Glutamatergic neuron (in vitro differentiated cells): Measurements from ENCODE around the gene MYO18B. TPM values are rescaled to one million over a fixed set of nuclear protein-coding genes. Genes with fewer than 3 reads are reported as not detected.

ENCODE experiments used
- DNase-seq: peaks from one replicate; pipeline ENCODE4 v3.0.0; 2022
- H3K27ac Mint-ChIP-seq: one replicate; pipeline ENCODE4 v1.8.0; 2020; ENCODE audit warnings: mild to moderate bottlenecking, mixed read lengths, inconsistent platforms; ENCODE audit not compliant: unreplicated experiment
- H3K27me3 Mint-ChIP-seq: one replicate; pipeline ENCODE4 v1.8.0; 2020; ENCODE audit warnings: mild to moderate bottlenecking, moderate library complexity, mixed read lengths, inconsistent platforms; ENCODE audit not compliant: unreplicated experiment
- H3K36me3 Mint-ChIP-seq: one replicate; pipeline ENCODE4 v1.8.0; 2020; ENCODE audit warnings: mild to moderate bottlenecking, mixed read lengths, inconsistent platforms; ENCODE audit not compliant: unreplicated experiment
- H3K4me1 Mint-ChIP-seq: one replicate; pipeline ENCODE4 v1.8.0; 2020; ENCODE audit warnings: mild to moderate bottlenecking, low read depth, mixed read lengths, inconsistent platforms; ENCODE audit not compliant: unreplicated experiment
- H3K4me3 Mint-ChIP-seq: one replicate; pipeline ENCODE4 v1.8.0; 2020; ENCODE audit warnings: mild to moderate bottlenecking, mixed read lengths, inconsistent platforms; ENCODE audit not compliant: unreplicated experiment
- H3K9me3 Mint-ChIP-seq: one replicate; pipeline ENCODE4 v1.8.0; 2020; ENCODE audit warnings: mild to moderate bottlenecking, moderate library complexity, mixed read lengths, inconsistent platforms; ENCODE audit not compliant: unreplicated experiment
- total RNA-seq: library from RNA; stranded (reverse); fragmentation: NEBNext Ultra II Directional; extraction: Animal tissue kit (Norgen Biotek cat#: 25700); gene quantifications from one replicate; pipeline ENCODE4 v1.2.1, GENCODE V29; 2021; ENCODE audit not compliant: unreplicated experiment
- TF ChIP-seq, protein P1 (sequence below): fragments of 200-600 bp; sonication (generic); IDR thresholded peaks from one replicate; pipeline ENCODE4 v1.5.0; 2021; ENCODE audit not compliant: partially characterized antibody, unreplicated experiment

Gene MYO18B
- total RNA-seq, 1 donor from 2014 or later: 0.25 TPM

DNA sequence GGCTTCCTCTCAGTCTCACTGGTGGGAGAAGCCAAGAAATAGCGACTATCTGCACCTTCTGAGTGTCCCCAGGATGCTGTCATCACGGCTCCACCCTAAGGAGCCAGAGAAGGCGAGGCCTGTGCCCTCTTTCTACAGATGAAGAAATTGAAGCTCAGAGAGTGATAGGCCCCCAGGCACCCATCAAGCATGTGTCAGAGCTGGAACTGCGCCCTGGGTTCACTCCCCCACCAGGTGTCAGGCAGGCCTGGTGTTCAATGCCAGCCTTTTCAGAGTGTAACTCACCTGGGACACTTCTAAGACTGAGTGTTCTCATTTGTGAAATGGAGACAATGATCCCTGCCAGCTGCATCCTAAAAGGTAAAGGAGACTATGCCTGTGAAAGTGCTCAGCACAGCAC is 299.9 kb downstream of the MYO18B start:
- Mint-ChIP-seq H3K4me1 (no peaks in the 10 kb centered on the region), H3K27ac (no peak overlapping the region), H3K4me3 (no peak overlapping the region), H3K36me3 (peaks cover 1% of the 10 kb centered on the region), H3K9me3 (peaks cover 3% of the 10 kb centered on the region), H3K27me3 (peaks cover 2% of the 10 kb centered on the region)
- TF ChIP-seq, protein P1, sequence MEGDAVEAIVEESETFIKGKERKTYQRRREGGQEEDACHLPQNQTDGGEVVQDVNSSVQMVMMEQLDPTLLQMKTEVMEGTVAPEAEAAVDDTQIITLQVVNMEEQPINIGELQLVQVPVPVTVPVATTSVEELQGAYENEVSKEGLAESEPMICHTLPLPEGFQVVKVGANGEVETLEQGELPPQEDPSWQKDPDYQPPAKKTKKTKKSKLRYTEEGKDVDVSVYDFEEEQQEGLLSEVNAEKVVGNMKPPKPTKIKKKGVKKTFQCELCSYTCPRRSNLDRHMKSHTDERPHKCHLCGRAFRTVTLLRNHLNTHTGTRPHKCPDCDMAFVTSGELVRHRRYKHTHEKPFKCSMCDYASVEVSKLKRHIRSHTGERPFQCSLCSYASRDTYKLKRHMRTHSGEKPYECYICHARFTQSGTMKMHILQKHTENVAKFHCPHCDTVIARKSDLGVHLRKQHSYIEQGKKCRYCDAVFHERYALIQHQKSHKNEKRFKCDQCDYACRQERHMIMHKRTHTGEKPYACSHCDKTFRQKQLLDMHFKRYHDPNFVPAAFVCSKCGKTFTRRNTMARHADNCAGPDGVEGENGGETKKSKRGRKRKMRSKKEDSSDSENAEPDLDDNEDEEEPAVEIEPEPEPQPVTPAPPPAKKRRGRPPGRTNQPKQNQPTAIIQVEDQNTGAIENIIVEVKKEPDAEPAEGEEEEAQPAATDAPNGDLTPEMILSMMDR: no peak
- DNase-seq: no peak

GRCh38 chr22:26043031-26043430 is 301.0 kb downstream of the MYO18B start:
- Mint-ChIP-seq H3K4me1 (no peaks in the 10 kb centered on the region), H3K4me3 (no peak overlapping the region), H3K9me3 (peaks cover 3% of the 10 kb centered on the region), H3K36me3 (no peaks in the 10 kb centered on the region), H3K27ac (no peak overlapping the region), H3K27me3 (peaks cover 2% of the 10 kb centered on the region)
- DNase-seq: no peak
- TF ChIP-seq, protein P1: no peak

DNA sequence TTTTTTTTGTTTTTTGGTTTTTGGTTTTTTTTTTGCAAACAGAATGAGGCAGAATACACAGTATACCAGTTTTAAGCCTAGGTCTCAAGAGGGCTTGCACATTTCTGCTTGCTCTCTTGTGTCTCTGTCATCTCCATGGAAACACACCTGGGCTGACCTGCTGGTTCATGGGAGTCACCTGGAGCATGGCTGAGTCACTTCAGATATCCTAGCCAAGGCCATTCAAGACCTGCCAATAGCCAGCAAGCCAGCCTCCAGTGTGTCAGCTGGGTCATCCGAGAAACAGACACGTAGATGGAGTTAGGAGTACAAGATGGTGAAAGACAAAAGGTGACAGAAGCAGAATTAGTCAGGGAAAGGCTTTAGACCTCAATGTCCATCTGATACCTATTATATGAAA is 303.1 kb downstream of the MYO18B start:
- no peak for DNase-seq
- H3K4me3 Mint-ChIP-seq: no peak overlapping the region
- no peaks in the 10 kb centered on the region for H3K4me1 Mint-ChIP-seq
- no peak overlapping the region for H3K27ac Mint-ChIP-seq
- H3K36me3 Mint-ChIP-seq: no peaks in the 10 kb centered on the region
- H3K9me3 Mint-ChIP-seq: peaks cover 3% of the 10 kb centered on the region
- TF ChIP-seq, protein P1: no peak
- H3K27me3 Mint-ChIP-seq: no peaks in the 10 kb centered on the region

GRCh38 chr22:26045860-26046259 is 303.9 kb downstream of the MYO18B start:
- no peak overlapping the region for H3K27ac Mint-ChIP-seq

DNA sequence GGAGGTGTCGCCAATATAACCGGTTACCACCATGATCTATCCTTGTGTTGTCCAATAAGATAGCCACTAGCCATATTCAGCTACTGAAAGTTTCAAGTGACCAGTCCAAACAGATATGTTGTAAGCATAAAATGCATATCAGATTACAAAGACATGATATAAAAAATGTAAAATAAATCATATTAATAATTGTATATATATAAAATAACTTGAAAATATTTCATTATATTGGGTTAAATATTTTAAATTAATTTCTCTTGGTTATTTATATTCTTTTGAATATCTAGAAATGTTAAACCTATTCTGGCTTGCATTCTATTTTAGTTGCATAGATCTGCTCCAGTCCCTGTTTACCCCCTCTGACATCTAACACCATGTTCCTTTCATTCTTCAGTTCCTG is 305.5 kb downstream of the MYO18B start:
- H3K9me3 Mint-ChIP-seq: peaks cover 3% of the 10 kb centered on the region
- DNase-seq: no peak
- TF ChIP-seq, protein P1: no peak
- no peaks in the 10 kb centered on the region for H3K27me3 Mint-ChIP-seq
- H3K4me1 Mint-ChIP-seq: peaks cover 3% of the 10 kb centered on the region
- no peak overlapping the region for H3K27ac Mint-ChIP-seq
- no peaks in the 10 kb centered on the region for H3K36me3 Mint-ChIP-seq
- H3K4me3 Mint-ChIP-seq: no peak overlapping the region

More at GRCh38 chr22:26045860-26046259, 303.9 kb downstream of the MYO18B start:
- Mint-ChIP-seq H3K9me3 (peaks cover 3% of the 10 kb centered on the region), H3K36me3 (no peaks in the 10 kb centered on the region), H3K27me3 (no peaks in the 10 kb centered on the region), H3K4me1 (no peaks in the 10 kb centered on the region), H3K4me3 (no peak overlapping the region)
- DNase-seq: no peak
- TF ChIP-seq, protein P1: no peak
